H1 (cell line): Measurements from ENCODE around the gene EFCAB6. TPM values are rescaled to one million over a fixed set of nuclear protein-coding genes. Genes with fewer than 3 reads are reported as not detected.

Source experiments
- ASH2L ChIP-seq: fragments of 200-600, 300-600 bp; sonication (generic); IDR thresholded peaks from one replicate; pipeline ENCODE4 v1.7.1; 2017; ENCODE audit warnings: low read length
- ATF3 ChIP-seq: IDR thresholded peaks from 2 replicates; pipeline ENCODE4 v1.6.1; 2011; ENCODE audit warnings: low read depth, mild to moderate bottlenecking, low read length; ENCODE audit not compliant: insufficient read depth
- CHD7 ChIP-seq: fragments of 300-600 bp; sonication (generic); IDR thresholded peaks from 2 replicates; pipeline ENCODE4 v1.7.1; 2012; ENCODE audit warnings: low read length, moderate library complexity, mild to moderate bottlenecking, inconsistent platforms; ENCODE audit not compliant: insufficient replicate concordance
- GABPA ChIP-seq: IDR thresholded peaks from 2 replicates; pipeline ENCODE4 v1.6.1; 2011; ENCODE audit warnings: mild to moderate bottlenecking, low read length, moderate library complexity, borderline replicate concordance; ENCODE audit not compliant: insufficient read depth
- HDAC6 ChIP-seq: IDR thresholded peaks from one replicate; pipeline ENCODE4 v1.7.1; 2012; ENCODE audit warnings: low read depth, mild to moderate bottlenecking, inconsistent platforms, low read length, moderate library complexity
- MAX ChIP-seq: IDR thresholded peaks from 2 replicates; pipeline ENCODE4 v1.6.1; 2012; ENCODE audit warnings: inconsistent platforms
- RXRA ChIP-seq: IDR thresholded peaks from 2 replicates; pipeline ENCODE4 v1.6.1; 2011; ENCODE audit warnings: low read depth, mild to moderate bottlenecking, low read length, moderate library complexity; ENCODE audit not compliant: insufficient read depth
- SP2 ChIP-seq: IDR thresholded peaks from 2 replicates; pipeline ENCODE4 v1.6.1; 2012; ENCODE audit warnings: mild to moderate bottlenecking, low read length, inconsistent platforms
- TCF12 ChIP-seq: IDR thresholded peaks from 2 replicates; pipeline ENCODE4 v1.6.1; 2011; ENCODE audit warnings: low read depth, mild to moderate bottlenecking, low read length
- USF2 ChIP-seq: IDR thresholded peaks from 2 replicates; pipeline ENCODE4 v1.6.1; 2011; ENCODE audit warnings: low read length, improper control_type of control experiment
- polyA plus RNA-seq, 7 experiments: library from polyadenylated mRNA; depleted of rRNA in 3 of 7; stranded (reverse) in 5 of 7; unstranded in 2 of 7; fragments of >200 nt in 5 of 7; fragments of 200-250 nt in 2 of 7; gene quantifications; 1 replicate in 5 of 7; 2 replicates in 1 of 7; 4 replicates in 1 of 7; pipeline versions ENCODE4 v1.2.1 to v1.2.3, GENCODE V29; 2011 to 2013; ENCODE audit warnings: missing spikeins in 2 of 7, mixed read lengths in 2 of 7
- total RNA-seq: library from RNA; stranded (reverse); fragmentation: NEBNext Ultra II Directional; extraction: Animal tissue kit (Norgen Biotek cat#: 25700); gene quantifications from 2 replicates; pipeline ENCODE4 v1.2.1, GENCODE V29; 2021

Gene EFCAB6
- total and polyA plus RNA-seq, 2 of the 8 experiments (the other 6 are each of a cell fraction or from before 2014, with no cell fraction given), result 0.32 to 1.7 TPM

DNA sequence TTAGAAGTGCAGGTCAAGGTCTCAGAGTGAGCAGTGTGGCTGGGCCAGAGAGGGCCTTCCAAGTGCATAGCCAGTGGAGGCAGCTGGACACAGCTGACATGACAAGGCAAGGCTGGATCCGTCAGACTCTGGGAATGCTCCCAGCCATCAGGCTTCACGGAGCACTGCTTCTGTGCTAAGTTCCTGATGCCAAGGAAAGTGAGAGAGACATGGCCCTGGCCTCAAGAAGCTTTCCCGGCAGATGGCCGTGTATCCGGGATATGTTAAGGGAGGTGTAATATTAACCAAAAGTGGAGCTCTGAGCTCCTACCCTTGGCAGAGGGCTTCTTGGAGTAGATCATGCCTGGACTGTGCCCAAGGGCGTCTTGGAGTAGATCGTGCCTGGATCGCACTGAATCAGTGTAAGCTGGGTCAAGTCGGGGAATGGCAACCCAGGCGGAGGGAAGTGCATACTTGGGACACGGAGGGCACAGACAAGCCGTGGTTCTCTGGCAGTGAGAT, 7.4 kb upstream of the EFCAB6 start (continued):
- TF ChIP-seq CHD7, result no peak
- TF ChIP-seq HDAC6, result no peak
- no peak for TF ChIP-seq RXRA
- no peak for TF ChIP-seq USF2
- TF ChIP-seq TCF12, result no peak
- no peak for TF ChIP-seq ATF3
- TF ChIP-seq GABPA, result no peak
- TF ChIP-seq MAX, result no peak
- no peak for TF ChIP-seq SP2
- no peak for TF ChIP-seq ASH2L
